Stimulated activated CD4-positive, alpha-beta T cell treated with anti-CD3 and anti-CD28 coated beads, TNF-alpha, amount 100 ng/mL, for 48 hours (primary cell): ENCODE data around the gene DQX1.

Source experiments
- DNase-seq, 3 donors: peaks; one replicate each; pipeline ENCODE4 v3.0.0-alpha.2; 2020; ENCODE audit warnings: low read depth in 3 of 3

Gene DQX1

DNA sequence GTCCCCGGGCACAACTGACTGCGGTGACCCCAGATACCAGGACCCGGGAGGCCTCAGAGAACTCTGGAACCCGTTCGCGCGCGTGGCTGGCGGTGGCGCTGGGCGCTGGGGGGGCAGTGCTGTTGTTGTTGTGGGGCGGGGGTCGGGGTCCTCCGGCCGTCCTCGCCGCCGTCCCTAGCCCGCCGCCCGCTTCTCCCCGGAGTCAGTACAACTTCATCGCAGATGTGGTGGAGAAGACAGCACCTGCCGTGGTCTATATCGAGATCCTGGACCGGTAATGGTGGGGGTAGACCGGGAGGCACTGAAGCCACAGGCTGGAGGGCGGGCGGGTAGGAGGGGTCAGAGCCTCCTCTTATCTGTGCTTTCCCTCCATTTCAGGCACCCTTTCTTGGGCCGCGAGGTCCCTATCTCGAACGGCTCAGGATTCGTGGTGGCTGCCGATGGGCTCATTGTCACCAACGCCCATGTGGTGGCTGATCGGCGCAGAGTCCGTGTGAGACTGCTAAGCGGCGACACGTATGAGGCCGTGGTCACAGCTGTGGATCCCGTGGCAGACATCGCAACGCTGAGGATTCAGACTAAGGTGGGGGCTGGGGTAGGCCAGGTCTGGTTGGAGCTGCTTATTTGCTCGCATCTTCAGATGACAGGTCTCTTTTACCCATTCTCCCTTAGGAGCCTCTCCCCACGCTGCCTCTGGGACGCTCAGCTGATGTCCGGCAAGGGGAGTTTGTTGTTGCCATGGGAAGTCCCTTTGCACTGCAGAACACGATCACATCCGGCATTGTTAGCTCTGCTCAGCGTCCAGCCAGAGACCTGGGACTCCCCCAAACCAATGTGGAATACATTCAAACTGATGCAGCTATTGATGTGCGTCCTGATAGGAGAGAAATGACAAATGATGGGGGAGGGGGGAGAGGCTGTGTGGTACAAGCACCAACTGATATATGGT is 4.5 kb upstream of the DQX1 start:
- DNase-seq: no peak

DNA sequence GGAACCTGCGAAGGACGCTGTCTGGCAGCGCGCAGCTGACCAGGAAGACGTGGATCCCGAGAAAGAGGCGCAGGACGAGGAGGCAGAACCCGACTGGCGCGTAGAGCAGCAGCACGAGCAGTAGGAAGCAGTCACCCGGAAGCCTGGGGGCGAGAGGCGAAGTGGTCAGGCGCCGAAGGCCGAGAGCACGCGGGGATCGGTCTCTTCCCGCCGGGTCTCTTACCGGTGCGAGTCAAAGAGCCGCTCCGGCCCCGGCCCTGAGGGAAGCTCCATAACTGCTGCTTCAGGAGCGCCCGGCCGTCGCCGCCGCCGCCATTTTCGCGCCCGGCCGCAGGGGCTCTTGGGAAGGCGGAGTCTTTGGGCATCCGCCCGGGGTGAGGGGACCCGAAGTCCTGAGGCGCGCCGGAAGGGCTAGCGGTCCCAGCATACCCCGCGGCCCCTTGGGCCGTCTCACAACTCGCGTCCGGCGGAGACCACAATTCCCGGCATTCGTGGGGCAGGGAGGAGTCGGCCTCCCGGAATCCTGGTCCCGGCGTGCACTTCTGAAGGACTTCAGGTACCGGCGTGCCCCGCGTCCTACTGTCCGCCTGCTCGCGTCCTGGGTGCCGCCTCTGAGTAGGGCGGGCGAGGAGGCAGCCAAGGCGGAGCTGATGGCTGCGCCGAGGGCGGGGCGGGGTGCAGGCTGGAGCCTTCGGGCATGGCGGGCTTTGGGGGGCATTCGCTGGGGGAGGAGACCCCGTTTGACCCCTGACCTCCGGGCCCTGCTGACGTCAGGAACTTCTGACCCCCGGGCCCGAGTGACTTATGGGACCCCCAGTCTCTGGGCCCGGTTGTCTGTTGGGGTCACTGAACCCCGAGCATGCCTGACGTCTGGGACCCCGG is 3.6 kb upstream of the DQX1 start, which contains the start of the genes AUP1 and HTRA2:
AUP1 (minus strand) TSS at position 350 of the 882 bp plus-strand sequence; CDS start at position 273, 77 bp downstream.
HTRA2 (plus strand) TSS at position 577 of the 882 bp plus-strand sequence; CDS start at position 651, 74 bp downstream.
- peak; percentile 87 to 94 (median 91) for DNase-seq

DNA sequence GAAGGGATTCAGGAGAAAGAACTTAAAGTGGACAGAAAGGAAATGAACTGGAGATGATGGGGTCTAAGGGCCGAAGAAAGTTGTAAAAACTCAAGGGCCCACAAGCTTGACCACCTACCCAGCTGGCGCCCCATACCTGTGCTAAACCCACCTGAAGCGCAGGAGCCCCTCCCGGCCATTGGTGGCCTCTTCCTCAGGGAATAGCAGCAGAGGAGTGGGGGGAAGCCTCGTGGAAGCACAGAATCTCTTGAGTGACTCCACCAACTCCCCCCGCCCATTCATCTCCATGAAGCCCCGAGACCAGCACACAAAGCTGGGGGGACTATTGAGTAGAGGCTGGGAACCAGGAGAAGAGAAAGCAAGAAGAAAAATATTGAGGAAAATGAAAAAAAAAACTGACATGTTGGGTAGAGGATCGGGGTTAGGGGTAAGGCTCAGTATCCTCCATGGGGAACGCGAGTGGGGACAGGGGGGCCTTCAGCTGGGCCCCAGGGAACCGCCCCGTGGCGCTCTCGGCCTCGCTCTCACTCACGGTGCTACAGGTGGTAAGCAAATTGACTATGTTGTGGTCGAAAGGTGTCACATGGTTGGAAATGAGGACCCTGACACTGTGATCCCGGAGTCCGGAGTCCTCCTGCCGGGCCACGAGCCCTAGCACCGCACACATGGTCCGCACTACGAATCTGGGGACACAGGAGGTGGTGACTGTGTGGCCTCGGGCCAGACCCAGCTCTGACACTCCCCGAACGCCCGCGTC is 2.7 kb upstream of the DQX1 start:
- no peak for DNase-seq

DNA sequence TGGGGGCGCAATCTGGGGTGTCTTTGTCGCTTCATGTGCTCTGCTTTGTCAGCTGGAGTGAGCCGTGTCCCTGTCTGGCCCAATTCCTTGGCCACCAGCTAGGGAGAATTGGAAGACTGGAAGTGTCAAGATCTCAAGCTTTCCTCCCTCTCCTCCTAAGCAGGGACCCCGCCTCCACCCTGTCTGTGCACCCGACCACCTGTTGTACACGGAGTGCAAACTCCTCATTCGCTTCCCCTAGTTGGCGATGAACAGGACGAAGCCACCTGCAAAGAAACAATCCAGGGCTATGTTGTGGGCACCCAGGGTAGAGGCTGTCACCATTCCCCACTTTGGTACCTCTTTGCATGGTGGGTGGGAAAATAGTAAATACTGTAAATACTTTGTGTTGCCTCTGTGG is 1.7 kb upstream of the DQX1 start:
- DNase-seq: no peak

DNA sequence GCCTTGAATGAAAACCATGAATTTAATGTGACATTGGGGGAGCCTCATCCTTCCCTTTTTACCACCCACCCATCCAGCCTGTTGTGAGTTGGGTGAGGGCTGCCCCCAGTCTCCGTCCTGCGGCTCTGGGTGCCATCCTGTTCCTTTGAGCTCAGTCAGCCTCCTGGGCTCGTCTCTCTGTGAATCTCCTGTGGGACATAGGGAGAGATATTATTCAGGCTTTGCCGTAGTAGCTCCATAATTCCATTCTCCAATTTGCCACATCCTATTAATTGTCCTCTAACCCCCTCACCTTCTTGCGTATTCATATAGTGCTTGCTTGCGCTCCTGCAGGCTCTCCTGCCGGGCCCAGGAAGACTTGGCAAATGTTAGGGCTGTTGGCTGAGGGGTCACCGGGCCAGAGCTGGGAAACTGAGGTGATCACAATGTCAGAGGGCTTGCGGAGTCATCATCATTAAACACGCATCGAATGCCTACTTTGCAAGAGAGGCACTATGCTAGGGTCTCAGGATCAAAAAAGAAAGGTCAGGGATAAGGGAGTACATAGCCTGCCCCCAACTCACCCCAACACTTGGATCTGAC is 709 bp upstream of the DQX1 start:
- DNase-seq: no peak

DNA sequence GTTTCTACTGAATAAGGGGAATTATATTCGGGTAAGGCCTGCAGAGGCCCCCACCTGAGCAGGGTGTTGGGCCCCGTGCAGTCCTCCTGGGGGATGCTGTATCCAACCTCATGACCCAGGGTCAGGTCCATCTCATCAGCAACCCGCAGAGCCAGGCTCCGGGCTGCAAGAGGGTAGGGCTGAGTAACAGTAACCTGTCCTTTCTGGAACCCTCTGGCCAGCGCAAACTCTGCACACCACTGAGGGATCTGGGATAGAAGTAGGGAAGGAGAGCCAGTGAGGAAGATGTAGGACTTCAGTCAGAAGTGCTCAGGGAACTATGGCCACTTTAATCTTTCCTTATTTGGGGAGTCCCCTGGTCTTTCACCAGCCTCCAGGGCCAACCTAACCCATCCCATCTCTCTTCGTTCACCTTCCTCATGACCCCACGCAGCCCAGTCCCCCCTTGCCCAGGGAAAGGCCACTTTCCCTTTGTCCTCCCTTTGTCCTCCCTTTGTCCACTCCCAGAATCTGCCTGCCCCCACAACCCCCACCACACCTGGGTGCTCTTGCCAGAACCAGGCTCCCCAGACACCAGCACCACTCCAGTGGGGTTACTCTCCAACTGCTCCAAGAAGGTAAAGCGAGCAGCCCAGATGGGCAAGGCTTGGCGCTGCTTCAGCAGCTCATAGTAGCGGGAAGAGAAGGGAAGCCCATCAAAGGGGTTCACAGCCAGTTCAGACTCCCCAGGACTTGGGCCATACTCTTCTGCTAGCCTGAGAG is 895 bp downstream of the DQX1 start:
- DNase-seq: no peak

DNA sequence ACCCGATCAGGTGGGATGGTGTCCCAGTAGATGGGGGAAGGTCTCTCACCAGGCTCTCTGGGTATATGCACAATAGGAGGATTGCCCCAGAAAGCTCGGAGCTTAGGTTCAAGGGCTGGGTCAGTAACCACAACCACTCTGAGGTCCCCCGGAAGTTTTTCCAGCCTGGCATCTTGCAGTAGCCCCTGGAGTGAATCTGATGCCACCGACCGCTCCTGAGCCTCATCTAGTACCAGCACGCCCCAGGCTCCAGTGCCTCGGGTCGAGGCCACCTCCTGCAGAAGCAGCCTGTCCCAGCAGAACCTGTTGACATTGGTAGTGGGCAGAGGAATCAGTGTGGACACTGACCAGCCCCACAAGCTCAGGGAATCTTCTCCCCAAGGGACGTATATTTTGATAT is 2.0 kb downstream of the DQX1 start:
- no peak for DNase-seq

DNA sequence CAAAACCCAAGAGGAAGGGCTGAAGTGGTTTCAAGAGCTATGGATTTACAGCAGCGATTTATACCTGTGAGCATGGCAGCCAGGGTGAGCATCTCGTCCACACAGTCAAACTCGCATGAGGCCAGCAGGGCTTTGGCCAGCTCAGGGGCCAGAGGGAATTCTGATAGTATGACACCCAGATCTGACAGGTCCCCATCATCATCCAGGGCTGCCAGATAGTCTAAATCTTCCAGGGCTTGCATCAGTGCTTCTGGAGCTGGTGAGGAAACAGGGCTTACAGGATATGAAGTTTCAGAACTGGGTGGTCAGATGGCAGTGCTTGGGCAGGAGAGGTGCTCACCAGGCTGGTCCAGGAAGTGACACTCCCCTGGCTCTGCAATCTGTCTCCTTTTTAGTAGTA is 3.5 kb downstream of the DQX1 start:
- DNase-seq: no peak

DNA sequence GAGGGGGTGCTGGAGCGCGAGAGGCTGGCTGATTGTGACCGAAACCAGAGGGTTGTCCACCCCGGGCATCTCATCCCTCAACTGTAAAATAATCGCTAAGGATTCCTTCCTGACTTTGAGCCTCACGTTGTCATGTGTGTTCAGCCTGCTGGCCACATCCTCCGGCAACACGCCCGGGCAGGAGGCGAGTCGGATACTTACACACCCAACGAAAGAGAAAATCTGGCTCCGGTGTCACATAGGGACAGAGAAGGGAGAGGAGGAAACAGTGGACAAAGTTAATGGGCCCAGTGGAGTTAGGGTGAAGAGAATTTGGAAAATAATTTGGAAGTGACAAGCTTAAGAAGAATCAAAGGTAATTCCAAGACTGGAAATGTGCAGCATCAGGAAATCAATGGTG is 9.4 kb downstream of the DQX1 start:
- DNase-seq: no peak

DNA sequence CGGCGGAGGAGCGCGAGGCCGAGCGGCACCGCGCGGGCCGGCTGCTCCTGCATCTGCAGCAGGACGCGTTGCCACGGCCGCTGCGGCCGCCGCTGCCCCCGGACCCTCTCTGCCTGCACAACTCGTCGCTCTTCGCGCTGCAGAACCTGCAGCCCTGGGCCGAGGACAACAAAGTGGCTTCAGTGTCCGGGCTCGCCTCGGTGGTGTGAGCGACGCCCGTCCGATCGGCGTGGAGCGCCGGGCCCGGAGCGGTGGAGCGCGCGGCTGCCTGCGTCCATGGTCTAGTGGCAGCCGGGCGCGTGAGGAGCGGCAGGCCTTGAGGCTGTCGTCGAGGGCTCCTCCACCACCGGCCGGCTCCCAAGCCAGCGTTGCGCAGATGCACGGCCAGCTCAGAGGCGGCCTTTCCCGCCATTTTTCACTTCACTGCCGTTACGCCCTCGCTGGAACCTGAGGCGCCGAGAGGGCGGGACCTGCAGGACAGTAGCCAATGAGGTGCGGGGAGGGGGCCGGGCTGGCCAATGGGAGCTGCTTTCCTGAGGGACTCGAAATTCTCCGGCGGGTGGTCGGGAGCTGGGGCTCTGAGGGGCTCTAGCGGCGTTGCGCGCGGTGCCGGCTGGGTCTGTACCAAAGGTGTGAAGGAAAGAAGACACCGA is 9.9 kb downstream of the DQX1 start:
- peak in 2 of 3 donors; percentile 58 to 71 for DNase-seq

DNA sequence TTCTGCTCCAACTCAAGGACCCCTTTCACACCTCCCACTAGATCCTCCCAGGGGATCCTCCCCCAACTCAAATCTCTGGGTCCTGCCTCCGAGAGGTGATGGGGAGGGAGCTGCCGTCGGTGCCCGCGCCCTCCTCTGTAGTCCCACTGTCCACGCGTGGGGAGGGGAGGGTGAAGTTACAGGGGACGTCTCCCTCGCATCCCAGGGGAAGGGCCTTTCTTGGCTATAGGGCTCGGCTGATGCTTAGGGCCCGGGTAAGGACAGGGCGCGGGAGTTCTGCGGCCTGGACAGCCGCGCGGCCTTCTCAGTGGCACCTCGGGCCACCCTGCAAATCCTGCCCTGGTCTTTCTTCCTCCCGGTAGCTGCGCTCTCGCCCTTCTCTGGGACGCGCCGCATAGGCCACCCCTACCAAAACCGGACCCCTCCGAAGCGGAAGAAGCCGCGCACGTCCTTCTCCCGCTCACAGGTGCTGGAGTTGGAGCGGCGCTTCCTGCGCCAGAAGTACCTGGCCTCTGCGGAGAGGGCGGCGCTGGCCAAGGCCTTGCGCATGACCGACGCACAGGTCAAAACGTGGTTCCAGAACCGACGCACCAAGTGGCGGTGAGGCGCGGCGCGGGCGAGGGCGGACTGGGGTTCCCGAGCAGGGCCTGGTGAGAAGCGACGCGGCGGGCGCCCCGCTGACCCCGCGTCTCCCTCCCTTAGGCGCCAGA is 10.6 kb downstream of the DQX1 start:
- DNase-seq: no peak

DNA sequence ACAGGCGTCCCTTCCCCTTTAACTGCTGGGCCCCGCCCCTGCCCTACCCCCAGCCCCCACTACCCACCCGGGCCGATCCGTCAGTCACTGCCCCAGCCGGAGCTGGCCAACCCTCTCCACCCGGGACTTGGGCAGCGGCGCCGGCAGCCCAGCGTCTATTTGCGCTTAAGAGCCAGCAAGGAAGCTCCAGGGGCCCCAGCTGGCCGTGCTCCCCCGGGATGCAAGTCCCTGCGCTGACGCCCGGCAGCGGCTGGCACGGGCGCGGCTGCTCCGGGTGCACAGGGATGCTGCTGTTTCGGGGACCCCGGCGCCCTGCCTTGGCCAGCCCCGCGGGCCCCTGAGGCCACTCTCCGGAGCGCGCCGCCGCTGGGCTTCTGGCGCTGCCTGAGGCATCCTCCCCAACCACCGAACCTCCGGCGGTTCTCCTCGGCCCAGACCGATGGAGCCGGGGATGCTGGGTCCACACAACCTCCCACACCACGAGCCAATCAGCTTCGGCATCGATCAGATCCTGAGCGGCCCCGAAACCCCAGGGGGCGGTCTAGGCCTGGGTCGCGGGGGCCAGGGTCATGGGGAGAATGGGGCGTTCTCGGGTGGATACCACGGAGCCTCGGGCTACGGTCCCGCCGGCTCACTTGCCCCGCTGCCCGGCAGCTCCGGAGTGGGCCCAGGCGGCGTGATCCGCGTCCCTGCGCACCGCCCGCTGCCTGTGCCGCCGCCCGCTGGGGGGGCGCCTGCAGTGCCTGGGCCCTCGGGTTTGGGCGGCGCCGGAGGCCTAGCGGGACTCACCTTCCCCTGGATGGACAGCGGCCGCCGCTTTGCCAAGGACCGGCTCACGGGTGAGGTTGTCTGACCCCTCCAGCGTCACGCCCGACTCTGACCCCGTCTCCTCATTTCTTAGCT is 11.4 kb downstream of the DQX1 start, which contains the start of gene TLX2:
TLX2 (plus strand) TSS at position 83 of the 903 bp plus-strand sequence; CDS start at position 440, 357 bp downstream.
- DNase-seq: no peak

DNA sequence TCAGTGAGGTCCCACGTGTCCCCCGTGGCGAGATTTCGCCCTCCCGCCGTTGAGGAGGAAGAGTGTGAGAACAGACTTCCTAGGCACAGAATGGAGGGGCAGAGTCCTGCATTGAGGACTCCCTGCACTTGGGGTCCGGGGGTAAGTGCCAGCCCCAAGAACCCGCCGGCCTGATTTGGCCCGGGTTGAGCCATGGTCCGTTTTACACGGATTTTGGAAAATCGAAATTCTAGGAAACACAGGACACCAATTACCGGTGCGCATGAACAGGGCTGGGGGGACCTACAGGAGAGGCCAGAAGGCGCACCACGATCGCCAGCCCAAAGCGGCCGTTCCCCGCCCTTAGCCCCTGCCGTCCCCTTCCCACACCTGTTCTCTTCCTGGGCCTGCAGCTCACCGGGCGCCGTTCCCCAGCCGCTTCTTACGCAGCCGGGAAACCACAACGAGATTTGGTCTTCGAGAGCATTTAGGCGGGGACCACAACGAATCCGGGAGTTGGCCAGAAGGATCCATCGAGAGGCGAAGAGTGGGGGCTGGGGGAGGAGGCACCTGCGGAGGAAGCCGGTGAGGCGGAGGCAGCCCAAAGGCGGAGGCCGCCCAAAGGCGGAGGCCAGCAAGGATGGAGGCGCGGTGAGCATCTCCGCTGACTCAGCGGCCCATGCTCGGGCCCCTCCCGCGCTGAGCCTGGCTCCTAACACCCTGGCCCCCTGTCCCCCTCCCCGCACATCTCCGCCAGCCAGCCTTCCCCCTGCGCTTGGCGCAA is 12.2 kb downstream of the DQX1 start:
- DNase-seq: no peak

DNA sequence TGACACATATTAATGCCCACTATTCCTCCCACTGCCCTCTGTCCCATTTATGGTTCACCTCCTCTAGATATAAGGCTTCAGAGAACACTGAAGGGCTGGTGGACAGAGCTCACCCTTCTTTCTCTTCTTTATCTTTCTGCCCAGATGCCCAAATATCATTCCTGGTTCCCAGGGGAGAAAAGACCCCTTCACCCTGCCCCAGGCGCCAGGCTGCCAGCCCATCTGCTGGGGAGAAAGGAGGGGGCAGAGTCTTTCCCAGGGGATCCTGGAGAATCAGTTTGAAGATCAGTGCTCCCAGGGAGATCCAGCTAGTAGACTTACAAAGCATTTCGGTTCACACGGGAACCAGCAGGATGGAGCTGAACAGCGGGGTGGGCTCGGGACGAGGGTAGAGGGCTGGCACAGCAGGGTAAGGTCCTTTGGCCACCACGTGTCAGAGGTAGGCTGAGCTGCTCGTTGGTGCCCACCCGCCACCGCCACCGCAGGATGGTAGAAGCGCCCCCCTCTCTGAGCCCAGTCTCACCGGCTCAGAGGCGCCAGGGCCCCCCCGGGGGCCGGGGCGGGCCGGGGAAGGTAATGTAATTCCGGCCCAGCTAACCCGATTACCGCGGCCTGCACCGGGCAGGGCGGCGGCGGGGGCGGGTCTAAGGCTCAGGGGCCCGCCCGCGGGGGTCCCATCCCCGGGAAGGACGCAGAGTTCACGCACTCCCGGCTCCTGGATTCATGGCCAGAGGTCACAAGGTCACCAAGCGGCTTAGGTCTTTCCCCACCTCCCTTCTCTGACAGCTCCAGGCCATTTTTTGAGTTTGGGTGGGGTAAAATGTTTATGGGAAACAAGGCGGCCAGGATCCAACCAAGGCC is 13.1 kb downstream of the DQX1 start:
- no peak for DNase-seq

DNA sequence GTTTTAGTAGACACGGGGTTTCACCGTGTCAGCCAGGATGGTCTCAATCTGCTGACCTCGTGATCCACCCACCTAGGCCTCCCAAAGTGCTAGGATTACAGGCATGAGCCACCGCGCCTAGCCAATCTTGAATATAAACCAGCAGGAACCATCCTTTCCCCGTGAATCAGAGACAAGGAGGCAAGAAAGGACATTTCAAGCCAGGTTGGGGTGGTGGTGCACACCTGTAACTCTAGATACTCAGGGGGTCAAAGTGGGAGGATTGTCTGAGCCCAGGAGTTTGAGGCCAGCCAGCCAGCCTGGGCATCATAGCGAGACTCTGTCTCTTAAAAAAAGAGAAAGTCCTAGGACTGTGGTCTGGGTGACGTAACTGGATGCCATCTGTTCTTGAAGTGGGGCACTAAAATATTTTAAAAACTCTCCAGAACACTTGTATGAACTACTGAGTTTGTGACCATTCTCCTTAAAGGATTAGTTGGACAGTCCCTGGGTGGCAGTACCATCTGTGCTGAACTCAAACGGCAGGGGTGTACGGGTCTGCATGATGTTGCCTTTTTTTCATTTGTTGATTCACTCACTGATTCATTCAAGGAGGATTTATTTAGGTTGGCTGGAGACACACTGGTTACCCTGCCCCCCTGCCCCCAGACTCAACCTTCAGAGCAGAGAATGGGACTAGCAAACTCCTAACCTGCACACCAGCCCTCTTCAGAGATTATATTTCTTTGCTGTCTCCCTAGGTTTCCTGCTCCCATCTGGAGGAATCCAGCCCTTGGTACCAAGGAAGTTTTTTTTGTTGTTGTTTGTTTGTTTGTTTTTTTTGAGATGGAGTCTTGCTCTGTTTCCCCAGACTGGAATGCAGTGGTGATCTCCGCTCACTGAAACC is 14.7 kb downstream of the DQX1 start:
- no peak for DNase-seq
